ENCODE results near the gene MPP3. TPM values are rescaled to one million over a fixed set of nuclear protein-coding genes. Genes with fewer than 3 reads are reported as not detected.

The MPP3 gene
- total and polyA plus RNA-seq, 9 donors, result 2.7 to 17.2 (median 3.1) TPM

GRCh38 chr17:43779145-43780125, 53.5 kb downstream of the MPP3 start:
- Histone ChIP-seq H3K27ac (peak overlapping the region; percentile 87 to 99), H3K9me3 (no peaks in the 10 kb centered on the region), H3K36me3 (no peaks in the 10 kb centered on the region), H3K27me3 (no peaks in the 10 kb centered on the region), H3K4me1 (ENCODE audit: insufficient read depth) (peaks cover 4% of the 10 kb centered on the region), H3K4me3 (peak overlapping the region; percentile 78)
- 4 to 6% (median 4%) methylated on average over 23 to 26 of the region's 26 CpGs for WGBS, 3 donors
- TF ChIP-seq EP300 (IDR thresholded peaks at IDR 0.05) (no peak), CTCF (IDR thresholded peaks at IDR 0.05) (peak in 1 of 3 donors; percentile 18), POLR2A (IDR thresholded peaks at IDR 0.05) (no peak)
- intact Hi-C loops (cut with DNase I), result loop anchor here in 1 of 4 donors (10.0 kb wide), 1 partner anchor 65 kb away; the partner anchor contains the start of gene CD300LG
- no peak for DNase-seq

GRCh38 chr17:43778337-43779144, 54.4 kb downstream of the MPP3 start, which contains the start of gene DUSP3:
Gene DUSP3, minus strand, starts transcription at chr17:43778977. Its CDS starts 53 bp downstream, at chr17:43778924.
- intact Hi-C loops (cut with DNase I), result loop anchor here in 1 of 4 donors (10.0 kb wide), 1 partner anchor 66 kb away; the partner anchor contains the start of gene CD300LG
- peak; percentile 94 to 96 (median 94) for DNase-seq
- H3K4me1 ChIP-seq (ENCODE audit: insufficient read depth), result peaks cover 4% of the 10 kb centered on the region
- no peaks in the 10 kb centered on the region for H3K27me3 ChIP-seq
- no peaks in the 10 kb centered on the region for H3K9me3 ChIP-seq
- peak within 1 kb of the TSS; percentile 87 to 99 for H3K27ac ChIP-seq
- peak in 1 of 3 donors; percentile 17 for TF ChIP-seq CTCF (IDR thresholded peaks at IDR 0.05)
- peak; percentile 81 for TF ChIP-seq EP300 (IDR thresholded peaks at IDR 0.05)
- TF ChIP-seq POLR2A (IDR thresholded peaks at IDR 0.05), result peak; percentile 79
- H3K4me3 ChIP-seq, result peak within 1 kb of the TSS; percentile 78
- no peaks in the 10 kb centered on the region for H3K36me3 ChIP-seq
- 0 to 1% (median 1%) methylated on average over 39 to 100 of the region's 100 CpGs for WGBS, 3 donors

- intact Hi-C loops (cut with DNase I), result loop anchor here in 1 of 4 donors (10.0 kb wide), 1 partner anchor 70 kb away; the partner anchor contains the start of gene CD300LG
- no peak for DNase-seq
- Histone ChIP-seq H3K9me3 (no peaks in the 10 kb centered on the region), H3K4me3 (no peak overlapping the region), H3K27me3 (no peaks in the 10 kb centered on the region), H3K27ac (no peak overlapping the region), H3K36me3 (no peaks in the 10 kb centered on the region), H3K4me1 (ENCODE audit: insufficient read depth) (peaks cover 4% of the 10 kb centered on the region)
- WGBS, 3 donors, result 90 to 95% (median 92%) methylated on average over 16 of the region's 16 CpGs
- no peak for TF ChIP-seq EP300 (IDR thresholded peaks at IDR 0.05)
- TF ChIP-seq CTCF (IDR thresholded peaks at IDR 0.05), result no peak
- TF ChIP-seq POLR2A (IDR thresholded peaks at IDR 0.05), result no peak
Measured at GRCh38 chr17:43774304-43775250, 58.4 kb downstream of the MPP3 start.

Data from ovary (tissue), 9 donors.